Measurements from ENCODE around the gene DAAM1. TPM values are rescaled to one million over a fixed set of nuclear protein-coding genes. Genes with fewer than 3 reads are reported as not detected.
A peak's percentile ranks its signal among the peaks of the same experiment; 100 is the strongest.

The DAAM1 gene
- total RNA-seq, 1 experiment from 2014 or later = 13.3 TPM

GRCh38 chr14:59272633-59273032 is 84.2 kb downstream of the DAAM1 start:
- DNase-seq (ENCODE audit: low read depth, low spot score) (no peak), ATAC-seq (no peak)
- Histone ChIP-seq H3K27me3 (ENCODE audit: control insufficient read depth, insufficient read depth, low read length) (no peaks in the 10 kb centered on the region), H3K36me3 (ENCODE audit: control insufficient read depth, insufficient read depth, low read length) (no peaks in the 10 kb centered on the region), H3K4me1 (ENCODE audit: control insufficient read depth, insufficient read depth, low read length) (peaks cover 4% of the 10 kb centered on the region; the same call in 1 of the 2 replicates), H3K27ac (ENCODE audit: low read length) (no peak overlapping the region), H3K9me3 (ENCODE audit: control insufficient read depth, insufficient read depth, low read depth, low read length) (no peaks in the 10 kb centered on the region), H3K4me3 (ENCODE audit: low read depth in 2 of 2, low read length in 2 of 2) (no peak overlapping the region)
- TF ChIP-seq, protein P1, sequence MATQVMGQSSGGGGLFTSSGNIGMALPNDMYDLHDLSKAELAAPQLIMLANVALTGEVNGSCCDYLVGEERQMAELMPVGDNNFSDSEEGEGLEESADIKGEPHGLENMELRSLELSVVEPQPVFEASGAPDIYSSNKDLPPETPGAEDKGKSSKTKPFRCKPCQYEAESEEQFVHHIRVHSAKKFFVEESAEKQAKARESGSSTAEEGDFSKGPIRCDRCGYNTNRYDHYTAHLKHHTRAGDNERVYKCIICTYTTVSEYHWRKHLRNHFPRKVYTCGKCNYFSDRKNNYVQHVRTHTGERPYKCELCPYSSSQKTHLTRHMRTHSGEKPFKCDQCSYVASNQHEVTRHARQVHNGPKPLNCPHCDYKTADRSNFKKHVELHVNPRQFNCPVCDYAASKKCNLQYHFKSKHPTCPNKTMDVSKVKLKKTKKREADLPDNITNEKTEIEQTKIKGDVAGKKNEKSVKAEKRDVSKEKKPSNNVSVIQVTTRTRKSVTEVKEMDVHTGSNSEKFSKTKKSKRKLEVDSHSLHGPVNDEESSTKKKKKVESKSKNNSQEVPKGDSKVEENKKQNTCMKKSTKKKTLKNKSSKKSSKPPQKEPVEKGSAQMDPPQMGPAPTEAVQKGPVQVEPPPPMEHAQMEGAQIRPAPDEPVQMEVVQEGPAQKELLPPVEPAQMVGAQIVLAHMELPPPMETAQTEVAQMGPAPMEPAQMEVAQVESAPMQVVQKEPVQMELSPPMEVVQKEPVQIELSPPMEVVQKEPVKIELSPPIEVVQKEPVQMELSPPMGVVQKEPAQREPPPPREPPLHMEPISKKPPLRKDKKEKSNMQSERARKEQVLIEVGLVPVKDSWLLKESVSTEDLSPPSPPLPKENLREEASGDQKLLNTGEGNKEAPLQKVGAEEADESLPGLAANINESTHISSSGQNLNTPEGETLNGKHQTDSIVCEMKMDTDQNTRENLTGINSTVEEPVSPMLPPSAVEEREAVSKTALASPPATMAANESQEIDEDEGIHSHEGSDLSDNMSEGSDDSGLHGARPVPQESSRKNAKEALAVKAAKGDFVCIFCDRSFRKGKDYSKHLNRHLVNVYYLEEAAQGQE (IDR thresholded peaks at IDR 0.05; ENCODE audit: insufficient read depth in 1 of 2, low read depth in 2 of 2, low read length in 1 of 2) = no peak
- TF ChIP-seq CTCF (IDR thresholded peaks at IDR 0.05) (no peak), TCF7L2 (IDR thresholded peaks at IDR 0.05; ENCODE audit: low read depth, low read length) (no peak), SIN3A (IDR thresholded peaks at IDR 0.05; ENCODE audit: borderline replicate concordance, insufficient read depth, low read depth, low read length) (no peak), POLR2AphosphoS5 (IDR thresholded peaks at IDR 0.05; ENCODE audit: low read depth, low read length) (no peak)
- intact Hi-C loops (cut with micrococcal nuclease; ENCODE audit: unreplicated experiment) = no loop called here
- CTCF ChIA-PET = no interaction called here
- BruUV-seq (replicated peaks) = no TSS peak
- POLR2A ChIA-PET = no interaction called here
- in situ Hi-C loops (cut with HindIII; ENCODE audit: low pct_unique_long_range_greater_than_20kb, low sequenced_read_pairs) = no loop called here

DNA sequence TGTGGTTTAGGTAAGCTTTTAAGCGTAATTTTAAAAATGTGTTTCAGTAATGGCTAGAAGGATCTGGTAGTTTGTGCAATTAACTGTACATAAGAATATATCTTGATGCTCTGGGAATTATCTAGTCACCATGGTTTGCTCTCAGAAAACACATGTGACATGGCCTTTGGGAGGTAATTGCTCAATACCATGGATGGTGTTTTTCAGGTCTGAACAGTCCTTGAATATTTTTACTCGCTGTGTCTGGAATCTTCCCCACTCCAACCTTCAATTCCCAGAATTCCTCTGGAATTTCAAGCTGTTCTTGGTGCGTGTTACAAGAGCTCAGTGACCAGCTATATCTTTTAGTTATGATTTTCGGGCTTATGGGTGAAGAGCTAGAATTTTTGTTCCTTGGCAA is 85.3 kb downstream of the DAAM1 start:
- Histone ChIP-seq H3K4me1 (ENCODE audit: control insufficient read depth, insufficient read depth, low read length) (peaks cover 11% of the 10 kb centered on the region), H3K4me3 (ENCODE audit: low read depth in 2 of 2, low read length in 2 of 2) (no peak overlapping the region), H3K9me3 (ENCODE audit: control insufficient read depth, insufficient read depth, low read depth, low read length) (no peaks in the 10 kb centered on the region), H3K27ac (ENCODE audit: low read length) (peak overlapping the region; percentile 23; the same call in 1 of the 2 replicates), H3K36me3 (ENCODE audit: control insufficient read depth, insufficient read depth, low read length) (no peaks in the 10 kb centered on the region), H3K27me3 (ENCODE audit: control insufficient read depth, insufficient read depth, low read length) (no peaks in the 10 kb centered on the region)
- ATAC-seq = no peak
- no peak for DNase-seq (ENCODE audit: low read depth, low spot score)
- no peak for TF ChIP-seq TCF7L2 (IDR thresholded peaks at IDR 0.05; ENCODE audit: low read depth, low read length)
- TF ChIP-seq CTCF (IDR thresholded peaks at IDR 0.05) = no peak
- no peak for TF ChIP-seq SIN3A (IDR thresholded peaks at IDR 0.05; ENCODE audit: borderline replicate concordance, insufficient read depth, low read depth, low read length)
- TF ChIP-seq, protein P1 (IDR thresholded peaks at IDR 0.05; ENCODE audit: insufficient read depth in 1 of 2, low read depth in 2 of 2, low read length in 1 of 2) = no peak
- no peak for TF ChIP-seq POLR2AphosphoS5 (IDR thresholded peaks at IDR 0.05; ENCODE audit: low read depth, low read length)
- intact Hi-C loops (cut with micrococcal nuclease; ENCODE audit: unreplicated experiment) (no loop called here), in situ Hi-C loops (cut with HindIII; ENCODE audit: low pct_unique_long_range_greater_than_20kb, low sequenced_read_pairs) (no loop called here)
- ChIA-PET POLR2A (no interaction called here), CTCF (no interaction called here)
- no TSS peak for BruUV-seq (replicated peaks)

All from Panc1 (cell line).